GM12801 (cell line): ENCODE results near the gene KCNJ15.

ENCODE experiments used
- CTCF ChIP-seq: IDR thresholded peaks from one replicate; pipeline ENCODE4 v1.5.1; 2011; ENCODE audit warnings: control low read depth; ENCODE audit not compliant: insufficient read length; ENCODE audit errors: extremely low read depth

KCNJ15 gene

GRCh38 chr21:38265166-38265565 is 8.4 kb downstream of the KCNJ15 start:
- TF ChIP-seq CTCF = no peak

- TF ChIP-seq CTCF = no peak
Measured at GRCh38 chr21:38266732-38267131, 9.9 kb downstream of the KCNJ15 start.

GRCh38 chr21:38267136-38267755 is 10.5 kb downstream of the KCNJ15 start:
- TF ChIP-seq CTCF = no peak

- no peak for TF ChIP-seq CTCF
Measured at GRCh38 chr21:38267991-38268863, 11.4 kb downstream of the KCNJ15 start.

GRCh38 chr21:38268864-38269575 is 12.2 kb downstream of the KCNJ15 start:
- TF ChIP-seq CTCF = no peak

GRCh38 chr21:38269576-38269936 is 12.8 kb downstream of the KCNJ15 start:
- TF ChIP-seq CTCF = no peak

- no peak for TF ChIP-seq CTCF
Measured at GRCh38 chr21:38272215-38272614, 15.4 kb downstream of the KCNJ15 start.
